ENCODE data around the gene RNF157. TPM values are rescaled to one million over a fixed set of nuclear protein-coding genes. Genes with fewer than 3 reads are reported as not detected.
A peak's percentile ranks its signal among the peaks of the same experiment; 100 is the strongest.

Gene RNF157
- polyA plus RNA-seq (2011; rRNA removed) (7.2 and 8.2 TPM in 2 replicates), polyA plus RNA-seq (2017; fragmentation: RNase III; extraction: RNeasy Plus Mini Kit Qiagen cat#74134 plus additional on column Dnase treatment) (6.6 to 8.5 TPM (median 8.1 TPM) in 3 replicates), polyA minus RNA-seq (2011; rRNA and poly(A)+ RNA removed) (8.3 and 16.6 TPM in 2 replicates)
- 5.1 and 6.1 TPM in 2 replicates for polyA plus RNA-seq (2012; cell fraction: cytosol; rRNA removed)
- 5.8 and 6.8 TPM in 2 replicates for polyA plus RNA-seq (2012; cell fraction: nucleus; rRNA removed)

DNA sequence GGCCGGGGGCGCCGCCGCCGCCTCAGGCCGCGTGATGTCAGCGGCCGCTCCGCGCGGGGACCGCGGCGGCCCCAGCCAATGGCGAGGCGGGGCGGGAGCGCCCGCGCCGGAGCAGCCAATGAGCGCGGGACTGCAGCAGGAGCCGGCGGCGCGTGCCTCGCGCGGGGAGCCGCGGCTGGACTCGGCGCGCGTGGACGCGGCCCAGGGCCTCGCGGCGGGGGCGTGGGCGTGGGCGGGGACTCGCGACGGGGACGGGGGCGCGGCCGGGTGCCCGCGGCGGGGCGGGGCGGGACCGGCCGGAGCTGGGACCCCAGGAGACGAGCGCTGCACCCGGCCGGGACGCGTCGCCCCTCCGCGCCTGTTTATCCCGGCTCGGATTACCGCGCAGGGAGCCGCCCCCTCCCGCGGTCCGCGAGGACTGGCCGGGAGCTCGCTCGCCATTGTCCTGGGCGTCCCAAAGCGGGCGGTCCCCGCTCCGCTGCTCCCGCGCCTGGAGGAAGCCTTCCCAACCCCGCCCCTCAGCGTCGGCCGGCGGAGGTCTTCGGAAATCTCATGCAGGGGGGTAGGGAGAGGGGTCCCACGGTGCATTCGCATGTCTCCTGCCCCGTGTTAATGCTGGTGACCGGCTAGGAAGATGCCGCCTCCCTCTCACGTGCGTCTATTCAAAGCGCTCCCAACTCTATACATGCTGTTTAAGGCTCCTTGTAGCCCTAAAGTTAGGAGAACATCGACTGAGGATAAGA is at the start of gene RNF157:
Gene RNF157, minus strand, starts transcription at position 33 of the 743 bp plus-strand sequence. CDS start 253 bp downstream, outside the sequence.
- ATAC-seq (peak; percentile 87 to 91), FAIRE-seq (no peak), DNase-seq (ENCODE audit: low read depth in 1 of 2, low spot score in 1 of 2) (peak; percentile 60 to 81)
- Histone ChIP-seq H3K4me3 (peak within 1 kb of the TSS; percentile 54), H3K4me2 (peak within 1 kb of the TSS; percentile 81), H3K4me1 (peaks cover 24% of the 10 kb centered on the region), H3K9me3 (no peaks in the 10 kb centered on the region), H3K27ac (peak within 1 kb of the TSS; percentile 63 to 84)
- TF ChIP-seq HDAC2 (IDR thresholded peaks at IDR 0.05) = no peak
- TF ChIP-seq POLR2A (IDR thresholded peaks at IDR 0.05; ENCODE audit: low read length) = peak; percentile 33
- TF ChIP-seq, protein P1, sequence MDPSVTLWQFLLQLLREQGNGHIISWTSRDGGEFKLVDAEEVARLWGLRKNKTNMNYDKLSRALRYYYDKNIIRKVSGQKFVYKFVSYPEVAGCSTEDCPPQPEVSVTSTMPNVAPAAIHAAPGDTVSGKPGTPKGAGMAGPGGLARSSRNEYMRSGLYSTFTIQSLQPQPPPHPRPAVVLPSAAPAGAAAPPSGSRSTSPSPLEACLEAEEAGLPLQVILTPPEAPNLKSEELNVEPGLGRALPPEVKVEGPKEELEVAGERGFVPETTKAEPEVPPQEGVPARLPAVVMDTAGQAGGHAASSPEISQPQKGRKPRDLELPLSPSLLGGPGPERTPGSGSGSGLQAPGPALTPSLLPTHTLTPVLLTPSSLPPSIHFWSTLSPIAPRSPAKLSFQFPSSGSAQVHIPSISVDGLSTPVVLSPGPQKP (IDR thresholded peaks at IDR 0.05; ENCODE audit: low read depth, low read length) = no peak
- TF ChIP-seq MAFK (IDR thresholded peaks at IDR 0.05; ENCODE audit: partially characterized antibody) = no peak
- TF ChIP-seq, protein P2, sequence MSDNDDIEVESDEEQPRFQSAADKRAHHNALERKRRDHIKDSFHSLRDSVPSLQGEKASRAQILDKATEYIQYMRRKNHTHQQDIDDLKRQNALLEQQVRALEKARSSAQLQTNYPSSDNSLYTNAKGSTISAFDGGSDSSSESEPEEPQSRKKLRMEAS (IDR thresholded peaks at IDR 0.05) = peak; percentile 61
- TF ChIP-seq JUNB (IDR thresholded peaks at IDR 0.05) = no peak
- TF ChIP-seq HOXB13 (CRISPR knock-in tag; IDR thresholded peaks at IDR 0.05; ENCODE audit: low read depth) = no peak
- TF ChIP-seq, protein P3, sequence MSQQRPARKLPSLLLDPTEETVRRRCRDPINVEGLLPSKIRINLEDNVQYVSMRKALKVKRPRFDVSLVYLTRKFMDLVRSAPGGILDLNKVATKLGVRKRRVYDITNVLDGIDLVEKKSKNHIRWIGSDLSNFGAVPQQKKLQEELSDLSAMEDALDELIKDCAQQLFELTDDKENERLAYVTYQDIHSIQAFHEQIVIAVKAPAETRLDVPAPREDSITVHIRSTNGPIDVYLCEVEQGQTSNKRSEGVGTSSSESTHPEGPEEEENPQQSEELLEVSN (IDR thresholded peaks at IDR 0.05; ENCODE audit: borderline replicate concordance, low read depth) = peak; percentile 97
- TF ChIP-seq, protein P4, sequence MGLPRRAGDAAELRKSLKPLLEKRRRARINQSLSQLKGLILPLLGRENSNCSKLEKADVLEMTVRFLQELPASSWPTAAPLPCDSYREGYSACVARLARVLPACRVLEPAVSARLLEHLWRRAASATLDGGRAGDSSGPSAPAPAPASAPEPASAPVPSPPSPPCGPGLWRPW (IDR thresholded peaks at IDR 0.05) = no peak
- TF ChIP-seq HOXB5 (CRISPR knock-in tag; IDR thresholded peaks at IDR 0.05) = no peak
- no peak for TF ChIP-seq EHF (CRISPR knock-in tag; IDR thresholded peaks at IDR 0.05)
- TF ChIP-seq RCOR1 (IDR thresholded peaks at IDR 0.05; ENCODE audit: low read depth, low read length) = no peak
- TF ChIP-seq CHD4 (IDR thresholded peaks at IDR 0.05; ENCODE audit: borderline replicate concordance) = no peak
- 0 out of 2 replicates have a peak, but pooled peaks have one; percentile 29 for TF ChIP-seq PHF8 (IDR thresholded peaks at IDR 0.05; ENCODE audit: borderline replicate concordance, low read depth)
- TF ChIP-seq CEBPB (IDR thresholded peaks at IDR 0.05) = no peak
- TF ChIP-seq, protein P5, sequence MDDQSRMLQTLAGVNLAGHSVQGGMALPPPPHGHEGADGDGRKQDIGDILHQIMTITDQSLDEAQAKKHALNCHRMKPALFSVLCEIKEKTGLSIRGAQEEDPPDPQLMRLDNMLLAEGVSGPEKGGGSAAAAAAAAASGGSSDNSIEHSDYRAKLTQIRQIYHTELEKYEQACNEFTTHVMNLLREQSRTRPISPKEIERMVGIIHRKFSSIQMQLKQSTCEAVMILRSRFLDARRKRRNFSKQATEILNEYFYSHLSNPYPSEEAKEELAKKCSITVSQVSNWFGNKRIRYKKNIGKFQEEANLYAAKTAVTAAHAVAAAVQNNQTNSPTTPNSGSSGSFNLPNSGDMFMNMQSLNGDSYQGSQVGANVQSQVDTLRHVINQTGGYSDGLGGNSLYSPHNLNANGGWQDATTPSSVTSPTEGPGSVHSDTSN (IDR thresholded peaks at IDR 0.05) = no peak
- TF ChIP-seq ESRRA (IDR thresholded peaks at IDR 0.05; ENCODE audit: borderline replicate concordance, low read length) = no peak
- peak; percentile 90; the same call in 1 of the 2 replicates for TF ChIP-seq RNF2 (IDR thresholded peaks at IDR 0.05; ENCODE audit: borderline replicate concordance, low read depth)
- no peak for TF ChIP-seq EHMT2 (IDR thresholded peaks at IDR 0.05; ENCODE audit: low read depth)
- no peak for TF ChIP-seq TFCP2L1 (CRISPR knock-in tag; IDR thresholded peaks at IDR 0.05)
- no peak for TF ChIP-seq MAZ (IDR thresholded peaks at IDR 0.05; ENCODE audit: borderline replicate concordance, low read depth, low read length)
- TF ChIP-seq TP53 (CRISPR knock-in tag; IDR thresholded peaks at IDR 0.05) = 0 out of 2 replicates have a peak, but pooled peaks have one; percentile 35
- peak; percentile 45; the same call in 1 of the 2 replicates for TF ChIP-seq BHLHE40 (IDR thresholded peaks at IDR 0.05; ENCODE audit: low read depth, low read length)
- TF ChIP-seq EP300 (IDR thresholded peaks at IDR 0.05) = no peak
- TF ChIP-seq GATA3 (IDR thresholded peaks at IDR 0.05; ENCODE audit: borderline replicate concordance) = no peak
- no peak for TF ChIP-seq NR3C1 (IDR thresholded peaks at IDR 0.05)
- TF ChIP-seq, protein P6, sequence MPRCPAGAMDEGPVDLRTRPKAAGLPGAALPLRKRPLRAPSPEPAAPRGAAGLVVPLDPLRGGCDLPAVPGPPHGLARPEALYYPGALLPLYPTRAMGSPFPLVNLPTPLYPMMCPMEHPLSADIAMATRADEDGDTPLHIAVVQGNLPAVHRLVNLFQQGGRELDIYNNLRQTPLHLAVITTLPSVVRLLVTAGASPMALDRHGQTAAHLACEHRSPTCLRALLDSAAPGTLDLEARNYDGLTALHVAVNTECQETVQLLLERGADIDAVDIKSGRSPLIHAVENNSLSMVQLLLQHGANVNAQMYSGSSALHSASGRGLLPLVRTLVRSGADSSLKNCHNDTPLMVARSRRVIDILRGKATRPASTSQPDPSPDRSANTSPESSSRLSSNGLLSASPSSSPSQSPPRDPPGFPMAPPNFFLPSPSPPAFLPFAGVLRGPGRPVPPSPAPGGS (IDR thresholded peaks at IDR 0.05) = no peak
- WGBS (ENCODE audit: missing lambda C conversion rate) = 3% methylated on average over 36 of the region's 102 CpGs
- ChIA-PET CTCF (interaction anchor here (0.7 to 2.6 kb wide), 7 partner anchors 9 to 49 kb away, joined by 3 to 19 read pairs (median 4); no protein-coding TSS in a partner anchor), POLR2A (interaction anchor here (1.0 to 1.8 kb wide), 4 partner anchors 9 to 27 kb away, joined by 4 to 6 read pairs (median 4); partner anchors contain the start of gene UBALD2)
